HG02852 (cell line): Measurements from ENCODE around the gene SDC4.

ENCODE experiments used
- ATAC-seq: cut with Tn5 transposase; IDR thresholded peaks from one replicate; pipeline ENCODE4 v1.9.1; 2021; ENCODE audit warnings: mild to moderate bottlenecking, moderate library complexity; ENCODE audit not compliant: unreplicated experiment

Gene SDC4

DNA sequence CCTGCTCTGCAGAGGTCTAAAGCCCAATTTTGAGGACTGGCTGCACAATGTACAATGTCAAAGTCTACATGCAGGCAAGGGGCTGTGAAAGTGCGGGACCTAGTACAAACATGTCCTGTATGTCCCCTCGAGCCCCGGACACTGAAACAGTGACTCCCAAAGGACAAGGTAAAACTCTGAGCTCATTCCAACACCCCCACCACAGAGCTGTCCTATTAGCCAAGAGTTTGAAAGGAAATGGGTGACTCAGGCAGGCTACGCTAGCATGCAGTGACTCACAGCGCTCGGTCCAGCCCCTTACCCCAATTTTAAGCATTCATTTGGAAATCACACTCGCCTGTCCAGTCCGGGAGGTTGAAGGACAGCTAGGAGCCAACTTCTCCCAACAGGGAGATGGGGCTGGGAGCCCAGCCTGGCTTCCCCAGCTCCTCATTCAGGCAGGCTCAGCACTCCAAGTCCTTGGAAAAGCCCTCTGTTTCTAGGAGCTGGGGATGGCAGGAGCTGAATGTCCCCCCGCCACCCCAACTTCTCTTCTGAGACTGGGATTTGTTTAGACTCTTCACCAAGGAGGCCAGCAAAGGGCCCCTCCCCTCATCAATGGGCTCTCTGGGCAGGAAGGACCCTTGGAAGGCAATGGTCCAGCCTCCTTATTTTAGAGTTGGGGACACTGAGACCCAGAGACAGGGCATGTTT is 3.9 kb downstream of the SDC4 start:
- no peak for ATAC-seq

DNA sequence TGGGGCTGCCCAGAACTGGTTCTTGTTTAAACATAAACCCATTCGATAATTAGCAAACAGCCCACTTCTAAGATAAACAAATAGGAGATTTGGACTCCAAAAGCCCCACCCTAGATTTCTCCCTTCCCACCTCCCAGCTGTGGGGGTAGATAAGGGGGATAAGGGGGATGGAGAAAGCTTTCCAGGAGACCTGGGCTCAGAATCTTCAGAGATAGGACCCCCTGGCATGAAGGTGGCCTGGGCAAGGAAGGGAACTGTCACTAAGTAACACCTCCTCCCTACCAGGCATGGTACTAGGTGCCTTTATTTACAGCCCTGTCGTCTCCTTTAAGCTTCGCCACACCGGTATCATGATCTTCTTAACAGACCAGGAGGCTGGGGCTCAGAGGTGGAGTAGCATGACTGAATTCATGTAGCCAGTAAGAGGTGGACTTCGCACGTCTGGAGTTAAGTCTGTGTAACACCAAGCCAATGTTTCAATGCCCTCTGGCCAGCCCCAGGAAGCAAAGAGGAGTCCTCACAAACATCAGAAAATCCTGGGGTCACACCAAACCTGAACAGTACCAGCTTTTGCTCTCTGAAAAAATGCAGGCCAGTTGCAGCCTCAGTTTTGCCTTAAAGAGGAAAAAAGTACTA is 4.6 kb downstream of the SDC4 start:
- ATAC-seq, result no peak

DNA sequence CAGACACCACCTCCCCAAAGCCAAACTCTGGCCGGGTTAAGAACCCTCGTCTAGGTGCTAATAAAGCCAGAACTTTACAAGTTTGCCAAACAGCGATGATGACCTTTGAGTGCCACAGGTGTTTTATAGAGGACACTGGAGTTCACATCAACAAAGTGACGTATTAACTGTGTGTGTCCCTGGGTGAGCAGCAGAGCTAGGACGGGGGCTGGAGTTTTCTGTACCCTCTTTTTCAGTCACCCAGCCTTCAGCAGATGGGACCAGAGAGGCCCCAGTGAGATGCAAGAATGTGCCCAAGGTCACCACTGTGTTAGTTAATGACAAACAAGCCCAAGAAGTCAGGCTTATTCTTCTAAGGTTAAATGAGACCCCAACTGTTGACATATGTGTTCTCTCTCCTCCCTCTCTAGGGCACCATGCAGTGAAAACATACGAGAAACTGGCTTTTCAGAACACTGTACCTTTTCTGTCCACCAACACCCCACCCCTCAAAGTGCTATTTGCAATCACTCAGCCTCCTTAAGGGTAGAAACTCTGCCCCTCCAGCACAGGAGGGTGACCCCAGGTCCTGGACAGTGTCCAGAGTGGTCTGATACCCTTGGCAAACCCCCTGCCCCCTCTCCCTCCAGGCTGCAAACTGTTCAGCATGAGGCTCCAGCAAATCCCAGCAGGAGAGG is 5.2 kb downstream of the SDC4 start:
- ATAC-seq, result no peak

DNA sequence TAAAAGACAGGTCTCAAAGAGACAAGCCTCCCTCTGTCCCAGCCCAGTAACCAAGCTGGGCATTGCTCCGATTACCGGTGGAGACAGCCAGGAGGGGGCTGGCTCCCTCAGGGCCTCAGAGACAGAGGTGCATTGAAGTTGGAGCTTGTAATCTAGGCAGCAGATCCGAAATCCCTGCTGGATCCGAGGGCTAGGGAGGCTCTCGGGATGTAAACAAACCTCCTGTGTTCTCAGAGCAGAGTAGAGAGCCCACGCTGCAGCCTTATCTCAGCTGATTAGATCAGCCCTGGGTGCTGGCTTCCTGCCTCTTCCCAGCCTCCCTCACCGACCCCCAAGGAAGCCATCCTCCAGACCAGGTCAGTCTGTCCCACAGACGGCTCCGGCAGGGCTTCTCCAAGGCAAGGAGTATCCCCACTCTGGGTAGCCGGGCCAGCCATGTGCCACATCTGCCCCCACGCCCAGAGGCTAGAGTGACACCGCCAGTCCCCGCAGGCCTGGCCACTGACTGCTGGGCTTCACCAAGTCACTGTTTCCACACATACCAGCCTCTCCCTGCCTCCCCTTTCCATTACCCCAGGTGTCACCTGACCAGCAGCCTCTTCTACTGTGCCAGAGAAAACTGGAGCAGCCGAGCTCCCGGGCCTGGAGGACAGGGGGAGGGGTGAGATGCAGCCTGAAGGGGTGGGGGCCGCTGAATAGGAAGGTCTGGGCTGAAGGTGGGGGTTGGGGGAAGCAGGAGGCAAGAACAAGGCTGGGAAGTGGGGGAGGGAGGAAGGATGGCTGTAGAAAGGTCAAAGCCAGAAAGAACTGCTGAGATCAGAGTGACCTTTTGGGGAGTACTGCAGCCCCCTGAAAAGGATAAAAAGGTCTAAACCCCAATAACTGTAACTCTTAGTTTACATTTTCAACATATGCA is 6.0 kb downstream of the SDC4 start:
- no peak for ATAC-seq

DNA sequence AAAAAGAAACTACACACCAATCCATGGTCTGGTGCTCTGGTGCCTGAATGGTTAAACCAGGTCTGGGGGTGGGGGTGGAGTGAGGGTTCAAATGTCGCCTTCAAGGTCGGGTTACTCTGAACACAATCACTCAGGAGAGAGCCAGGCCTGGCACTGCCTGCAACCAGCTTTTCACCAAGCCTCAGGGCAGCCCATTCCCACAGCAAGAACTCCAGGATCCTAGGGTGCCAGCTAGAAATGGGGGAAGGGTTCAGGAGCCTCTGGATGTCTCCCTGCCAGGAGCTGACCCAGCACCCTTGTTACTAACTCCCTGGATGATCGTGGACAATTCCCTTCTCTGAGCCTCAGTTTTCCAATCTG is 6.7 kb downstream of the SDC4 start:
- ATAC-seq, result no peak

DNA sequence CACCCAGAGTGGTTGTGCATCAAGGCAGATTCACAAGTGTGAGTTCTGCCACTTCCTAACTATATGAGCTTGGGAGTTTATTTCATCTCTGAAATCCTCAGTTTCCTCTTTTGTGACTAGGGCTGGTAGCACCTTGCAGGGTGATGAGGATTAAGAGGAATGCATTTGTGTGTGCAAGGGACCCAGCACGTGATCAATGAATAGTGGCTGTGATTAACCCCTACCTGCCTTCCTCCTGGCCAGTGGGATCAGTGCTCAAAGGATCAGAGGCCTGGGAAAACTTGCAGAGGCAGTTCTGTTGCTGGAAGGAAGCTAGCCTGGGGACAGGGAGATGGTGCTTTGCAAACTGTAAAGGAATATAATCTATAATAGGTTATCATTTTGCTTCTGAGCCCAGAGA is 7.3 kb downstream of the SDC4 start:
- no peak for ATAC-seq

DNA sequence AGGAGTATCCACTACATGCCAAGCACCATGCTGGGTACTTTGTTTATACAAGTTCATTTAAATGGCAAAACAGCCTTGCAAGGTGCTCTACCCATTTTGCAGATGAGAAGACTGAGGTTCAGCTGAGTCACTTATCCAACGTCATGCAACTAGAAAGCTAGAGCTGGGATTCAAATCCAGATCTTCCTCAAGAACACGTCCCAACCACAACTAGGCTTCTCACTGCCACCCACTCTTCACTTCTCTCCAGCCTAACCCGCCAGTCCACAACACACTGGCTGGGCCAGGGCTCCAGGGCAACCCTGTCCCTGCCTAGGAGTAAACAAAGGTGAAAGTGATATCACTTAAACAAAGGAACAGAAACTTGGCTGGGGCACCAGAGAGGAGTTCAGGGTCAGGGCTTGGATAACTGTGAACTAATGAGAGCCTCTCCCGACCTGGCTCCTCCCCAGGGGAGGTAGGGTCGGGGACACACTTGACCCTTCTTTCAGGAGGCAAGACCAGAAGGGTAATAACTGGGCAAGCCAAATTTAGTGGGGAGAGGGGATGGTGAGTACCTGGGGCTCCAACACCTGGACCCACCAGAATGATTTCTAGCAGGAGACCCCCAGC is 7.9 kb downstream of the SDC4 start:
- ATAC-seq, result no peak

DNA sequence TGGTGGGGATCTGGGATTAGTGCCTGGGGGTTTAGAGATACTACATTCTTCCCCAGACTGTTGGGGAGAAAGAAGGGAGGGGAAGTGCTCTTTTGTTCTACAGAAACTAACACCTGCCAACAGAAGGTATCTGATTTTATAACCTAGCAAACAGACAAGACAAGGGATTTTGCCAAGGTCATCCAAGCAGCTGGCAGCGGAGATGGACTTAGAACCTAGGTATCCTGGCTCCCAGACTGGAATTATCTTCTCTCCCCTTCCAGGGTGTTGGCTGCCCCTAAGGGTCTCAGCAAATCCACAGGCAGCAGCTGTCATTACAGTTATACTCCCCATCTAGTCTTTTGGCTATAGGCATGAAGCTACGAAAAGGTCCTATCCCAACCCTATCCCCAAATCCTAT is 8.4 kb downstream of the SDC4 start:
- ATAC-seq, result no peak

DNA sequence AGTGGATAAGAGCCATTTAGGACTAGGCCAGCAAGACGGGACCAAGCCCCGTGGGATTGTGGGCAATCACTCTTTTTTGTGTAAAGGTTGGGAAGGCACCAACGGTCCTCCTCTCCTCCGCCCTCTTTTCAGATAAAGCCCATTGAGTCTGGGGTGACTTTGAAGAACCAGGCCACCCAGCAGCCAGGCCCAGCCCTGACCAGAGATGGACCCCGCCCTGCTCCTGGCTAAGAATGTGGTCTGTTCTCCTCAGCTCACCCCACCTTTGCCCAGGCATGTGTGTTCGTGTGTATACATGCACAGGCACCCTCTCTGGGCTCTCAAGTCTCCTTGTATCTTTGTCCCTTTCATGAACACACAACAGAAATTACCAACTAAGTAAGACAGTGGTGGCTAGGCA is 9.1 kb downstream of the SDC4 start:
- ATAC-seq, result no peak

DNA sequence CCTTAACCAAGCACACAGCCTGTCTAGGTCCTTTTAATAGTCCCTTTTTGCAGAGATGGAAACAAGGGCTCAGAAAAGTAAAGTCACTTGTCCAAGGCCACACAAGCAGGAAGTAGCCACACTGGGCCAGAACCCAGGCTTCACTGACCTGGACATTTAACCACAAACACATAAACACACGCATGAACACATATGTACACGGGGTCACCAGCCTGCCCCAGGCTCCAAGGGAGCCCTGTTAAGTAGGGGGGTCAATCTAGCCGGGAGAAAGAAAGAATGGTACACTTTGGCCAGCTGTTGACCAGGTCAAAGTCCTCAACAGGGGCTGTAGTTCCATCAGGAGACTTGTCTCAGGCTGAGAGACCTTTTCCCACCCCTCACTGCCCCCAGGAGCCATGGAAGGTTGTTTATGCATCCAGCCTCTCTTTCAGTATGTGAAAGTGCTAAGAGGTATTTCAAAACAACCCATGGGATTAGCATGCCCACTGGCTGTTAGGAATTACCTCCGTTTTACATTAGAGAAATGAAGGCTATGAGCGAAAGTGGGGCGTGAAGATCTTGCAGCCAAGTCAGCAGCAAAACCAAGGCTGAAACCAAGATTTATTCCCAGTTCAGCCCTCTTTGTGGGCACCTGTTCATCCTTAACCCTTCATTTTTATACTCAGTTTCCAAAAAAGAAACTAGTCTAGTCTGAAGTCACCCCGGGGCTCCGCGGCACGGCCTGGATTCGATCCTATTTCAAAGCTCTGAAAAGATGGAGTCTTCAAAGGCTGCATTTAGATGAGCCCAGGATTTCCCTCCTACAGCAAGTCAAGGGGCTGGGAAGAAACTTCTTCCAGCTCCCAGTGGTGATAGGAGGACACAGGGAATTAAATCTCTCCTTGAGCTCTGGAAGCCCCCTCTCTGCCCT is 9.8 kb downstream of the SDC4 start:
- no peak for ATAC-seq

DNA sequence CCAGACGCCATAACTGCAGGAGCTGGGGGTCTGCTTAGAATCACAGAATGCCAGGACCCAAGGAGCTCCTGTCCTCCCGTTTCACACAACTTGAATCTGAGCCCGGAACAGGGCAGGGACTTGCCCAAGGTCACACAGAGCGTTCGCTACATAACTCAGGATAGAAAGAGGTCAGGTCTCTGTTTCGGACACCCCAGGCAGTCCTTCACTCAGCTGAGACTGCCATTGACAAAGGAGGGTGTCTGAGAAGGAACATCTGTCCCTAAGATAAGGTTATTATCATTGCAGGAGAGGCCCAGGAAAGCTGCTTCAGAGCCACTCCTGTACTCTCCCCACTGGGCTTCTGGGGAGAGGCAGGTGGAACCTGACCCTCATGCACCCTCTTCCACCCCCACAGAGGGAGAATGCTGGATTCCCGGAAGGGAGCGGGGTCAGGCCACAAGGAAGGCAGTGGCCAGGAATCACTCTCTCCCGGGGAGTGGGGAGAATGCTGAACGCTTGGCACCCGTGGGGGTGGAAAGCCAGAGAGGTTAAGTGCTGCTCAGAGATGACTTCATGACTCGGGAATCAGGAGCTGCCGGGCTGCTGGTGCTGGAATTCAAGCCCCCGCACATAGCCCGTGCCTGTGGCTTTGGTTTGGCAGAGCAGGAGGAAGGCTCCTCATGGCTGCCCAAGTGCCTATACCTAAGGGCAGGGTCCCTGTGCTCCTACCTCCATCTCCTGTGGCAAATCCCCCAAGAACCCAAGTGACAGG is 10.7 kb downstream of the SDC4 start:
- no peak for ATAC-seq

DNA sequence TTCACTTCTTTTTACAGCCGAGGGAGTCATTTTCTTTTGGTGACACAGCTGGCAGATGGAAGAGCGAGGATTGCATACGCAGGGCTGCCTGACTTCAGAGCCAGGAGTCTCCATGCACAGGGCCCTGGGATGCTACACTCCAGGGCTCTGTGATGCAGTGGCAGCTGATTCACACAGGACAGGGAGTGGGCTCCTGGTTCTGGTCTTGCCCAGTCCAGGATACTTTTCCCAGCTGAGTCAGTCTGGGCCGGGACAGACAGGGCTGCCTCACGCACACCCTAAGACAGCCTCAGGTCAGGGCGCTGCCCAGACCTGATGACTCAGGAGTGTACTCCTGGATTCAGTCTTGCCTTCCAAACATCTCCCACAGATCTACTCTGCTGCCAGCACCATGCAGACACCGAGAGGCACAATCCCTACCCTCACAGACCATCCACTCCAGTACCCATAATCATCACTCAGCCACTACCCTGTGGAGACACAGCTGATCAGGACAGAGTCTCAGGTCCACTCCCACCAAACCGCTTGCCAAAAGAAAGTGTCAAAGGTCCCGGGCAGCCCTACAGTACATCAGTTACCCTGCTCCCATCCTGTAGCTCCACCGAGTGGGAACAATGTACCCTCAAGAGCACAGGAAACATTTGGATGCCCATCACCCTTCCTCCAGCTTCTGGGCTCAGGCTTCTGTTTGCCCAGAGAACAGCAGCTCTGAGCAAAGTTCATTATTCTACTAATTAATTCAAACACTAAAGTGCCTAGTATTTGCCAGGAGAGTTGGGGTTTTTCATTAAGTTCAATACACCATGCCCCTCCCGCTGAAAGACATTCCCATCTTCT is 11.5 kb downstream of the SDC4 start:
- no peak for ATAC-seq

DNA sequence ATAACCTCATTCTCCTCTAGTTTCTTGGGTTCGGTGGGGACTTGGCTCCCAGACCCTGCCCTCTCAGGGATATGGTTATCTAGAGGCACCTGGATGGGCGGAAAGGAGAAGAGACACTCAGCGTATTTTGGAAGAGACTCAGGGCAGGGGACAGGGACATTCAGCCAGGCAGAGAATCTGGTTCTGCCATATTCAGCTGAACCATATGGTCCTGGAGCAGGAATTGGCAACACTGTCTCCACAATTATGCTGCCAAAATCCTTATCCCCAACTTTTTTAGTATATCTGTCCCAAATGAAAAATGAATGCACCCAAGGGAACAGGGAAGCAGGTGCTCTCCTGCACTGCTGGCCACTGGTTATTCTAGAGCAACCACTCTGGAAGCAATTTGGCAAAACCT is 17.7 kb downstream of the SDC4 start:
- no peak for ATAC-seq

DNA sequence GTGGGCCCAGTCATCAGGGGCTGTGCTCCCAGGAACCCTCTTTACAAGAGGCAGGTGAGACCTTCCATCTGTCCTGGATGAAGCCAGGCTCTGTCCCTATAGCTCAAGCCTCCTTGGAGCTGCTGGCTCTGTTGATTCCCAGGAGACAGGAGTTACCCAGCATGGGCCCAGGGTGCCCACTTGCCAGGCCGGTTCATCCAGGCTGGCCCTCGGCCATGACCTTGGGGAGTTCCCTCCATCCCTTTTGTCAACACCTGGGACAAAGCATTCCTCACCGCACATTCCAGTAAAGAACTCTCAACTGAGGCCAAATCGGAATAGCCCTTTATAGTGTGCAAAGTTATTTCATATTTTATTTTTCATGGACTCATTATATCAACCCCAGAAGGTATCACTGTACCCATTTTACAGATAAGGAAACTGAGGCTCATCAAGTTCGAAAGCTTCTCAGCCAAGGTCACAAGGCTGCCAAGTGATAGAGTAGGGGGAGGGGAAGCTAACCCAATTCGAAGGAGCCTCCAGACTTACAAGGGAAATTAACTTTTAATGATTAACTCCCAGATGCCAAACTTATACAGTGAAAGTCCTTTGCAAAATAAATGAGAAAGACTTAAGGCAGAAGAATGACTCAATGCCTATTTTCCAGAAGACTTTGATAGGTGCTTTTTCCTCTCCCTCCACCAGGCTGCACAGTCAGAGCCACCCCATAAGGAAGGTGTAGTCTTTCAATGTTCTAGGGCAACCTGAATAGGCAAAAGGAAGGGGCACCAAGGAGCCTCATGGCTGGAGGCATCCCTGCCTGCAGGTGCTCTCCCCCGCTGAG is 18.5 kb downstream of the SDC4 start:
- ATAC-seq, result no peak

DNA sequence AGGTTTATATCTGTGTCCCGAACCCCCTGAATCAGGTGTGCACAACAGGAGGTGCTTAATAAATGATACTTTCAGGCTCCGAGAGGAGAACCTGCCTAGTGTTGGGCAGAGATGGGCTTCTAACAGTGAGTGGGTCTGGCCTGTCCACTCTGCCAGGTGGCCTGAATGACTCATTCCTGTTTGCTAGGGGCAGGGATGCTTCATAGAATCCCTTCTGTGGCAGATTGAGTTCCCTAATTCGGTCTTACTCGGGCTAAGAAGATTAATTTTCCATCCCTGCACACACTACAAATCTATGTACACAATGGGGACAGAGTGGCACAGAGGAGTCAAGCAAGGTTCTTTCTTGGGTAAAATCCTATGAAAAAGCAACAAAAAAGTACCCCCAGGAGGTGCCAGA is 19.8 kb downstream of the SDC4 start:
- no peak for ATAC-seq

DNA sequence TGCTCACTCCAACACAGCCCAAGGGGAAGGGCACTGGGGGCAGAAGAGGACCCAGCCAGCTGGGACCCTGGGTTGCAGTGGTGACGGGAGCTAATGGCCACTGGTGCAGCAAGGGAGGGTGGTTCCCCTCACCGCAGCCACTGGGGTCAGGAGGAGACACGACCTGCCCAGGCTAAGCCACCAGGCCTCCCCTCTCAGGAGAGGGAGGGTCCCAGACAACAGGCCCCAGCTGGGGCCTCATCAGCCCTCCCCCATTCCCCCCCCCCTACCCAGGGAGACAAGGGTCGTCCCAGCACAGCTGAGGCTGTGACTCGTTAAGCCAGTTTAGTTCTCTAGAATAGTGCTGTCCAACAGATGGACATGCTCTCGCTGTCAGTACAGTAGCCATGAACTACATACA is 22.9 kb downstream of the SDC4 start:
- no peak for ATAC-seq

DNA sequence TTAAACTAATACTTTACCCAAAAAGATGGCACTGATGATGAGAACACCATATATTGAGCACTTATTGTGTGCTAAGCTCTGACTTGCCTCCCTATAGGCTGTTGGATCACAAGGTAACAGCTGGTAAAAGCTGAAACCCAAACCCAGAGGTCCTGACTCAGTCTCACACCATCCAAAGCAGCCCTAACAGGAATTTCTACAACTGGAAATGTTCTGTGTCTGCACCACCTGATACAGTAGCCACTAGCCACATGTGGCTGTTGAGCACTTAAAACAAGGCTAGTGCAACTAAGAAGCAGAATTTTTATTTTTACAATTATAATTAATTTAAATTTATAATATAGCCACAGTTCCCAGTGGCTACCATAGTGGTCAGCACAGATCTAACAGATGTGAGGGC is 24.5 kb downstream of the SDC4 start:
- ATAC-seq, result no peak
